ENCODE data around the gene NAT10.
A peak's percentile ranks its signal among the peaks of the same experiment; 100 is the strongest.

The NAT10 gene

DNA sequence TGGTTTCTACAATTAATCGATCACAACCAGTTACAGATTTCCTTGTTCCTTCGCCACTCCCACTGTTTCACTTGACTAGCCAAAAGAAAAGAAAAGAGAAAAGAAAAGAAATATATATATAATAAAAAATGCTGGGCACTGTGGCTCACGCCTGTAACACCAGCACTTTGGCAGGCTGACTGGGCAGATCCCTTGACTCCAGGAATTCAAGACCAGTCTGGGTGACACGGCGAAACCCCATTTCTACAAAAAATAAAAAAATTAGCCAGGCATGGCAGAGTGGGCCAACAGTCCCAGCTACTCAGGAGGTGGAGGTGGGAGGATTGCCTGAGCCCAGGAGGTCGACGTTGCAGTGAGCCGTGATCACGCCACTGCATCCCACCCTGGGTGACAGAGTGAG lies 83.8 kb downstream of the NAT10 start:
- DNase-seq (ENCODE audit: low read depth) = no peak
- TF ChIP-seq, protein P1, sequence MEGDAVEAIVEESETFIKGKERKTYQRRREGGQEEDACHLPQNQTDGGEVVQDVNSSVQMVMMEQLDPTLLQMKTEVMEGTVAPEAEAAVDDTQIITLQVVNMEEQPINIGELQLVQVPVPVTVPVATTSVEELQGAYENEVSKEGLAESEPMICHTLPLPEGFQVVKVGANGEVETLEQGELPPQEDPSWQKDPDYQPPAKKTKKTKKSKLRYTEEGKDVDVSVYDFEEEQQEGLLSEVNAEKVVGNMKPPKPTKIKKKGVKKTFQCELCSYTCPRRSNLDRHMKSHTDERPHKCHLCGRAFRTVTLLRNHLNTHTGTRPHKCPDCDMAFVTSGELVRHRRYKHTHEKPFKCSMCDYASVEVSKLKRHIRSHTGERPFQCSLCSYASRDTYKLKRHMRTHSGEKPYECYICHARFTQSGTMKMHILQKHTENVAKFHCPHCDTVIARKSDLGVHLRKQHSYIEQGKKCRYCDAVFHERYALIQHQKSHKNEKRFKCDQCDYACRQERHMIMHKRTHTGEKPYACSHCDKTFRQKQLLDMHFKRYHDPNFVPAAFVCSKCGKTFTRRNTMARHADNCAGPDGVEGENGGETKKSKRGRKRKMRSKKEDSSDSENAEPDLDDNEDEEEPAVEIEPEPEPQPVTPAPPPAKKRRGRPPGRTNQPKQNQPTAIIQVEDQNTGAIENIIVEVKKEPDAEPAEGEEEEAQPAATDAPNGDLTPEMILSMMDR (conservative IDR thresholded peaks at IDR 0.05; ENCODE audit: low read depth, low read length) = no peak
- H3K4me3 ChIP-seq (ENCODE audit: low read length) = no peak overlapping the region

DNA sequence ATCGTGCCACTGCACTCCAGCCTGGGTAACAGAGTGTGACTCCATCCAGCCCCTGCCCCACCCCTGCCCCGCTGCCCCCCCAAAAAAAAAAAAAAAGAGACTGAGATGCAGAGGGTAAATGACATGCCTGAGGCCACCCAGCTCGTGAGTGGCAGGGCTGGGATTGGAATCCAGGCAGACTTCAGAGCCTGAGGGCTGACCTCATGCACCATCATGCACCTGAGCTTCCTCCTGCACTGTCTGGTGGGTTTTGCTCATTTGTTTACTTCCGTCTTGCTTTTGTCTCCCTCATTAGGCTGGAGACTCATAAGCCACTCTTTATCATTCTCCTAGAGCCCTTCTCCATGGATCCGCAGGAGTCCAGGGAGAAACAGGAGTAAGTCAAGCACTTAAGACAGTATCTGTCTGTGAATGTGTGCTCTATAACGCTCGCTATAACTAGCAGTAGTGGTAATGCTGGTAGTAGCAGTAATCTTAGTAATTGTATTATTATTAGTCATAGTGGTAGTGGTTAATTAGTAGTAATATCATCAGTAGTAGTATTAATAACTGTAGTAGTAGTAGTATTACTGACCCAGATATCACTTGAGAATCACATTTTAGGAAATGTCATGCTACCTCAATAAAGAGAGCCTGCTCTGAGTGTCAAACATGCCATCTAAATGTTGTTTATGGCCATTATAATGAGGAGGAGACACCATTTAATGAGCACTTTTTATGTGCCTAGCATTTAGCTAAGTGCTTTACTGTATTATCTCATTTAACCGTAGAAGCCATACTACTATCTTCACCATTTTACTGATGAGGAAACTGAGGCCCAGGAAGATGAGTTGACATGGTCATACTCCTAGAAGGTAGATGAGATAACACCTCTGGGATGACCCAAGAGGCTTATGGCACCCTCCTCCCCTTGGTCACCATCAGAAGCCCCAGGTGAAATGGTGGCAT lies 85.0 kb downstream of the NAT10 start:
- TF ChIP-seq, protein P1 (conservative IDR thresholded peaks at IDR 0.05; ENCODE audit: low read depth, low read length) = no peak
- no peak for DNase-seq (ENCODE audit: low read depth)
- no peak overlapping the region for H3K4me3 ChIP-seq (ENCODE audit: low read length)

- TF ChIP-seq, protein P1 (conservative IDR thresholded peaks at IDR 0.05; ENCODE audit: low read depth, low read length) = no peak
- DNase-seq (ENCODE audit: low read depth) = no peak
- H3K4me3 ChIP-seq (ENCODE audit: low read length) = no peak overlapping the region
These were observed 86.1 kb downstream of the NAT10 start for GRCh38 chr11:34191578-34191977.

GRCh38 chr11:34192481-34193401 lies 87.3 kb downstream of the NAT10 start:
- peak; percentile 78 for DNase-seq (ENCODE audit: low read depth)
- TF ChIP-seq, protein P1 (conservative IDR thresholded peaks at IDR 0.05; ENCODE audit: low read depth, low read length) = no peak
- H3K4me3 ChIP-seq (ENCODE audit: low read length) = no peak overlapping the region

GRCh38 chr11:34194576-34195335 lies 89.3 kb downstream of the NAT10 start:
- no peak overlapping the region for H3K4me3 ChIP-seq (ENCODE audit: low read length)
- TF ChIP-seq, protein P1 (conservative IDR thresholded peaks at IDR 0.05; ENCODE audit: low read depth, low read length) = no peak
- no peak for DNase-seq (ENCODE audit: low read depth)
